GM19397 (cell line): ENCODE measurements around the gene GTF2H1.
"Not testable (repeated sequence)": the region's sequence is repeated elsewhere in the genome, so short reads cannot be mapped to it uniquely, and the experiment has no call there.

ENCODE experiments used
- ATAC-seq: cut with Tn5 transposase; IDR thresholded peaks from one replicate; pipeline ENCODE4 v1.9.1; 2021; ENCODE audit warnings: mild to moderate bottlenecking, moderate library complexity; ENCODE audit not compliant: unreplicated experiment

The GTF2H1 gene

DNA sequence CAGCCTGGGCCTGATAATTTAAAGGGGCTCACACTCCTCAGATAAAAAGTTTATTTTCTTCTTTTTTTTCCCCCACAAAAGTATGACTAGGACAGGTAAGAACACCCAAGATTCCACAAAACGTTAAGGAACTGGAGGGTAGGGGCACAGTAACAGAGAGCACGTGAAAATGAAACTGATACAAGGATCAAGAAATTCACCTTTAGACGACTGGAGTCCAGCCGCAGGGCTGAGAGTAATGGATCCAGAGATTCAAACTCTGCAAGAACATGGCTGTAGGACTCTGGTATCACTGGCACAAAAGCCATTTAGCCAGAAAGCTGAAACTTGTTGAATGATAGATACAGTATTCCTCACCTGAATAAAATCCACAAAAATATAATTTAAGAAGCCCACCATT lies 4.8 kb upstream of the GTF2H1 start:
- ATAC-seq = no peak

- ATAC-seq = no peak
Measured at GRCh38 chr11:18319914-18320313, 2.5 kb upstream of the GTF2H1 start.

GRCh38 chr11:18320617-18321016 lies 1.8 kb upstream of the GTF2H1 start:
- no peak for ATAC-seq

GRCh38 chr11:18321578-18321968 lies 794 bp upstream of the GTF2H1 start:
- ATAC-seq = peak; percentile 1

- ATAC-seq = no peak
Measured at GRCh38 chr11:18322818-18323570, 627 bp downstream of the GTF2H1 start.

DNA sequence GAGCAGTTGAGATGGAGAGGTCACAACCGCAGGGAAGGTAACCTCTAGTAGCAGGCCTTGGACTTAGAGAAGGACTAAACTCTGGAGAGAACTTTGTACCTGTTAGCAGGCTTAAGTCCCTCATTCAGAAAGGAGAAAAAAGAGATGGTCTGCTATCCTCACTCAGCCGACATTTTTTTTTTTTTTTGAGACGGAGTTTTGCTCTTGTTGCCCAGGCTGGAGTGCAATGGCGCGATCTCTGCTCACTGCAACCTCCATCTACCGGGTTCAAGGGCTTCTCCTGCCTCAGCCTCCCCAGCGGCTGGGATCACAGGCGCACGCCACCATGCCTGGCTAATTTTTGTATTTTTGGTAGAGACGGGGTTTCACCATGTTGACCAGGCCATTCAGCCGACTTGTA lies 1.5 kb downstream of the GTF2H1 start:
- not testable (repeated sequence) for ATAC-seq

- no peak for ATAC-seq
Measured at GRCh38 chr11:18324381-18324780, 2.0 kb downstream of the GTF2H1 start.

DNA sequence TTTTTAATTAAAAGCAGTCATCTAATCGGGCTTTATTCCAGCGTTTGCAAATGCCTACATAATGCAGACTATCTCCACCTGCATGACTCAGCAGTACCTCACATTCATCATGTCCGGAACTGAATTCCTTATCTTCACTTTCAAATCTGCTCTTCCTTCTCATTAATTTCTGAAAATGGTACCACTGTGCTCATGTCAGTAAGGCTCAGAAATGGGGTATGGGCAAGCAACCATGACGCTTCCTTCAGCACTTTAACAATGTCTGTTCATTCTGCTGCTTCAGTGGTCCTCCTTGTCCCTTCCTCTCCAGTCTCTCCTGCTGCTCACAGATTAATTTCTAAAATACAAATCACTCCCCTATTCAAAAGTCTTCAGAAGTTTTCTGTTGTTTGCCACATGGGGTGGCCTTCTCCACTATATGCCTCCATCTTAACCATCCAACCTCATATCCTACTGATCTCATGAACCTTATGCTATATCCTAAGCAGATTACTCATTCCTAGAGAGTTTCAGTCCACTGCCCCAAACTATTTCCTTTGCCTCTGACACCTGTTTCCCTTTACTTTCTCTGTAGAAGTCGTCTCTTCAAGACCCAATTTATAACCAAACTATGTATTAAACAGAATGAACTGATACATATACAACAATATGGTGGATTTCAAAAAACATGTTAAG lies 7.0 kb downstream of the GTF2H1 start:
- no peak for ATAC-seq

GRCh38 chr11:18330921-18331320 lies 8.6 kb downstream of the GTF2H1 start:
- ATAC-seq = no peak

DNA sequence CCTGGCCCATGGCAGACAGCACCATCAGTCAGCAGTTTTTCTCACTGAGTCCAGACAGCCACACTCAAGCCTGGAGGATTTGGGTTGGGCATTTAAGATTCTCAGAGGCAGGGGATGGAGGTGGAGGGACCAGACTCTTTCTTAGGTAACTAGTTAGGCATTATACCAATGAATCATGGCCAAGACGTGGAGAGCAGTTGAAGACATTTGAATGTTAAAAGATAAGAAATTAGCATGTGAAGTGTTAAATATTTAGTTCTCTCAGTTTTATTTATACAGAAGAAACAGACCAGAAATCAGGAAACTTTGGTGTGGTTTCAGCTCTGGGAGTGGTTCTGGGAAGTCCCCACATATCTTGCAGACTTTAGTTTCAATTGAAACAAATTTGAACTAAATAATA lies 9.9 kb downstream of the GTF2H1 start:
- no peak for ATAC-seq

DNA sequence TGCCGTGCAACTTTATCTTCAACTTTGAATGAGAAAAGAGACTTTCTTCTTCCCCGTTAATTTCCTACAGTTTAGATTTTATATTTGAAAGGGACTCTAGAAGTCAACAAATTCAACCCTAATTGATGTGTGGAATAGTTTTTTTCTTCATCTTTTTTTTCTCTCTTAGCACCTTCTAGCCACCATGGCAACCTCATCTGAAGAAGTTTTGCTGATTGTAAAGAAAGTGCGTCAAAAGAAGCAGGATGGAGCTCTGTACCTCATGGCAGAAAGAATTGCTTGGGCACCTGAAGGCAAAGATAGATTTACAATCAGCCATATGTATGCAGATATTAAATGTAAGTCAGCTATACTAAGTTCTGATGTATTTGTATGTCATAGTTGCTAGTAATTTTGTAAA lies 10.5 kb downstream of the GTF2H1 start:
- ATAC-seq = no peak

DNA sequence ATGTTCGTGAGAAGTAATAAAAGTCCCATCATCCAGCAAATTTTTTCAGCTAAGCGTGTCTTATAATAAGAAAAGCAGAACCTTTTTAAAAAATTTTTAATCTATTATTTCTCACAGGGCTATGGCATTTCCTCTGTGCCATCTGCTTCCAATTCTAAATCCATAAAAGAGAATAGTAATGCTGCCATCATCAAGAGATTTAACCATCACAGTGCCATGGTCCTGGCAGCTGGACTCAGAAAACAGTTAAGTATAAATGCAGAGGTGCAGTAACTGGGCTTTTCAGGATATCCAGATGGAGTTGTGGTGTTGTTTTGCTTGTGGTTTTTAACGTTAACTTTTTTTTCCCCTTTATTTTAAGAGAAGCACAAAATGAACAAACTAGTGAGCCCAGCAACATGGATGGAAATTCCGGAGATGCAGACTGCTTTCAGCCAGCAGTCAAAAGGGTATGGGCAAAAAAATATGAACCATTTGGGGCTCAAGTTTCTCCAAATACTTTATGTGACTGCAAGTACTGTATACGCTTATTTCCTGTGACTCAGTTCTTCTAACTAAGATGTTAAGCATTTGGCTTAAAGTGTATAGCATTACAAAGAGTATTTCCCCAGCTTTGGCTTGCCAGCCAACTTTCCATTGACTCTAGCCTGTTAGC lies 25.2 kb downstream of the GTF2H1 start:
- ATAC-seq = no peak

DNA sequence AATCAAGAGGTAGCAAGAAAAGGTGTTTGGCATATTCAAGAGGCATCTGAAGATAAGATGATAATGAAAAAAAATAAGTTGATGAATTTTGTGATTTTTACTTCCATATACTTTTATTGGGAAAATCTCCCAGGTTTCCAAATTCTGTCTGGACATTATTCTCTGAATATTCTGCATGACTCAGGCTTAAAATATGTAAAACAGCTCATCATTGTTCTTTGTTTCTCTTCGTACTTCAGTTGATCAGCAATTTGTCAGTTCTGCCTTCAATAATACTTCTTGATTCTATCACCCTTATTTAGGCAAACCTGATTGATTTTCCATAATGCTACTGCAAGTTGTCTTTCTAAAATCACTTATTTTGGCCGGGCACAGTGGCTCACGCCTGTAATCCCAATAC lies 30.2 kb downstream of the GTF2H1 start:
- no peak for ATAC-seq

GRCh38 chr11:18358646-18359045 lies 36.3 kb downstream of the GTF2H1 start:
- no peak for ATAC-seq

GRCh38 chr11:18361154-18361553 lies 38.8 kb downstream of the GTF2H1 start:
- ATAC-seq = no peak

- no peak for ATAC-seq
Measured at GRCh38 chr11:18364495-18365073, 42.2 kb downstream of the GTF2H1 start.

DNA sequence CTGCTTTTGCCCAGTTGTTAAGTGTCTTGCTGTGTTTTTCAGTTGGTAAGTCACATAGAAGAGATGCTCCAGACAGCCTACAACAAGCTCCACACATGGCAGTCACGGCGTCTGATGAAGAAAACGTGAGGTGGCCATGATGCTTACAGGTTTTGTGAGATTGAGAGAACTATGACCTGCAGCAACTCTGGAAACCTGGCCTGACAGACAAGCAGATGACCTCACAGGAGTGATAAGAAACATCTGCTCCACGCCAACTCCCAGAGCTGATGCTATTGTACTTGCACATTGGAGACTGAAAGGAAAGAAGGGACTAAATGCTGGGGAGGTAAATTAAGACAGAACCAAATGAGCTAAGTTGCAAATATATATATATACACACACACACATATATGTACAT lies 43.4 kb downstream of the GTF2H1 start:
- ATAC-seq = no peak

DNA sequence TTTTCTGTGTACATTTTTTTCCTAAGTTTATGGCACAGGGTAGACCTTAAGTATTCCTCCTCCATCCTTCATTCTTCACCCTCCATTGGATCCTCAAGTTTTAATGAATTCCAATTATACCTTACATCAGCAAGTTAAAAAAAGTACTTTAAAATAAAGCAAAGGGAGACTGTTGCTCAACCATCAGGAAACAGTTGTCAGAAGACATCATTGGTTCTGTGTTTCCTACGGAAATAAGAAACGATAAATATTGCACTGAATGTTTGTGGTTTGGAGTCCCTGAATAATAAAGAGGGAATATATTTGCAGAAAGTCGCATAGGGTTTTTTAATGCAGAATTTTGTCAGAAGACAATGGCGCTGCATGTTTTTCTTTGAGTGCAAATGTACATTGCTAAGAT lies 43.9 kb downstream of the GTF2H1 start:
- no peak for ATAC-seq

- no peak for ATAC-seq
Measured at GRCh38 chr11:18367431-18367830, 45.1 kb downstream of the GTF2H1 start.

GRCh38 chr11:18368221-18368620 lies 45.9 kb downstream of the GTF2H1 start:
- no peak for ATAC-seq

DNA sequence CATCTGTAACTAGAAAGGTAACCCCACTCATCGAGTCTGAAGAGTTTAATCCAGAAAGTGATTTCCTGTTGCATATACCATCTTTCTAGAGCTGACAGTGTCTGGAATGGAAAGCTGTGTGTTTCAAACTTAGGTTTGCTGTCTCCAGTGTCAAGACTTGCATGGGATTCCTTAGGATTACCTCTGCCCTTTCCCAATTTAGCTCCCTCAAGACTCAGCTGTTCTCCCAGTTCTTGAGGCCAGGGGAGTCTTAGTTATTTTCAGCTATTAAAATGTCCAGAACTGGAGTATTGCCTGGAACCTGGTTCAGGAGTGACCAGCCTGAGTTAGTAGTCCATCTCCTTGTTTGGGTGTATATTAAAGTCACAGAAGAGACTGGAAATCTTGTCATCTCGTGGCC lies 47.0 kb downstream of the GTF2H1 start:
- ATAC-seq = no peak

DNA sequence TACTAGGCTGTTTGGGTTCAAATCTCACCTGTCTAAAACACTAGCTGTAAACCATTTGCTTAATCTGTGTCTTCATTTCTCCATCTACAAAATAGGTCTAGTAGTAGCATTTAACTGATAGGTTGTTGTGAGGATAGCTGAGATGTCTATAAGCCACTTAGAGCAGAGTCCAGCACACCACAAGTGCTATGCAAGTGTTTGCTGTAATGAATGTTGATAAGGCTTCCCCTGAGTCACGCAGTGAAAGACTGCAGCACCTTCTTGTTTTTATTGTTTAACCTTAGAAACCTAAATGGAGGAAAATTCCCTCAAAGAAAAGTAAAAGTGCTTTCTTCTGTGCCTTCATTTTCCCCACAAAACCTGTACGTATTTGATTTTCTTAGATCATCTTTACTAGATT lies 48.9 kb downstream of the GTF2H1 start:
- ATAC-seq = no peak
